Left lung (tissue), 10 donors: Measurements from ENCODE around the gene NUP93. TPM values are rescaled to one million over a fixed set of nuclear protein-coding genes. Genes with fewer than 3 reads are reported as not detected.

Source experiments
- ATAC-seq: fragments of 200-7000 bp; cut with Tn5 transposase; one replicate; pipeline ENCODE4 v1.9.1; 2020; ENCODE audit warnings: moderate library complexity
- DNase-seq, 4 donors: peaks; one replicate each; pipeline ENCODE4 v3.0.0-alpha.2; 2013 to 2020
- H3K27ac ChIP-seq, 2 donors: fragments of 200-600 bp; sonication (generic) in 1 of 2; one replicate each; pipeline versions ENCODE4 v1.5.0 to v1.8.0; 2020 to 2021
- H3K27me3 ChIP-seq, 2 donors: fragments of 200-600 bp; sonication (generic) in 1 of 2; one replicate each; pipeline versions ENCODE4 v1.5.0 to v1.8.0; 2020 to 2021
- H3K36me3 ChIP-seq, 2 donors: fragments of 200-600 bp; sonication (generic) in 1 of 2; one replicate each; pipeline versions ENCODE4 v1.5.0 to v1.8.0; 2020 to 2021
- H3K4me1 ChIP-seq, 2 donors: fragments of 200-600 bp; one replicate each; pipeline ENCODE4 v1.8.0; 2021
- H3K4me3 ChIP-seq, 2 donors: fragments of 200-600 bp; sonication (generic) in 1 of 2; one replicate each; pipeline versions ENCODE4 v1.5.0 to v1.8.0; 2020 to 2021; ENCODE audit warnings: mild to moderate bottlenecking in 1 of 2
- H3K9me3 ChIP-seq, 2 donors: fragments of 200-600 bp; sonication (generic) in 1 of 2; one replicate each; pipeline versions ENCODE4 v1.5.0 to v1.8.0; 2020 to 2021
- intact Hi-C, 2 donors: fragments of 100-400 bp; cut with DNase I; formaldehyde crosslinking; loops; one replicate each; pipeline versions ENCODE4 v1.11.2 to v1.14.2; 2022
- polyA plus RNA-seq, 6 donors: library from polyadenylated mRNA; unstranded; fragments of 120-200 nt; gene quantifications; one replicate each; pipeline ENCODE4 v1.2.1, GENCODE V29; 2013; ENCODE audit not compliant: insufficient read length in 6 of 6
- total RNA-seq, 2 donors: library from RNA; stranded (reverse); fragmentation: NEBNext Ultra II Directional; extraction: Animal tissue kit (Norgen Biotek cat#: 25700); gene quantifications; one replicate each; pipeline ENCODE4 v1.2.1, GENCODE V29; 2021
- TF ChIP-seq, protein P1 (sequence below), 2 donors: fragments of 200-600 bp; sonication (generic) in 1 of 2; IDR thresholded peaks; one replicate each; pipeline versions ENCODE4 v1.5.0 to v1.8.0; 2021; ENCODE audit warnings: antibody characterized with exemption in 2 of 2
- donor health status: DM: no; HTN: yes; CAD: no.
- donor health status: DM: no; HTN: no; CAD: no.

NUP93 gene
- total and polyA plus RNA-seq, 8 donors: 47.1 to 75.9 (median 65.9) TPM

DNA sequence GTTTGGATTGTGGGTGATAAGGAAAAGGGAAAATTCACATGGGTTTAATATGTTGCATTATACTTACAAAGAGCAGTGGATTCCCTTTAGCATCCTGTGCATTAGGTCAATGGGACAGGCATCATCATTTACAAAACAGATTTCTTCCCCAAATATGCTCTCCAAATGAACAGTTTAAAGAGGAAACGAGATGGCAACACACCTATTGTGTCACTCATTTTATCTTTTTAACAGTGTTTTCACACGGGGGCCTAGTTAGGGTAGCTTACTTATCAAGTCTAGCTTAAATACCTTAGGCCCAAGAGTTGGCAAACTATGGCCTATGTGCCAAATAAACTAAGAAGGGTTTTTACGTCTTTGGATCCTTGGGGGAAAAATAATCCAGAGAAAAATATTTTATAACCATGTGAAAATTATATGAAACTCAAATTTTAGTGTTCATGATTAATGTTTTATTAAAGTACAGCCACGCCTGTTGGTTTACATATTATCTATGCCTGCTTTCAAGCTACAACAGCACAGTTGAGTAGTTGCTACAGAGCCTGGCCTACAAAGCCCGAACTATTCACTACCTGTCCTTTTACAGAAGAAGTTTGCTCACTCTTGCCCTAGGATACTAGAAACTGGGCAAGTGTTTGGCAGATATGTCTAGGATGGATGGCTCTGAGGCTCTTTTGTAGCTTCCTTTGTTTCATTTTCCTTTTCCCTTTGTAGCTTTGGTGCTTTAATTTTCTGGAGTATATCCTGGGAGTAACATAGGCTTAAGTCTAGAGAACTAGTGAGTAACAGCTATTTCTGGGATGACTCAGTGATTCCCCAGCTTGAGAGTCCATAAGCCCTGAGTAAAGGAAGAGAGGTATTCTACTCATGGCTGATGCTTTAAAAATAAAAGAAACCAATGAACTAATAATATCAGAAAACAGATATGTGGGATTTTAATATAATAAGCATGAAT lies 12.4 kb downstream of the NUP93 start:
- intact Hi-C loops: no loop called here
- H3K4me1 ChIP-seq: peaks cover 0 to 25% of the 10 kb centered on the region in 2 donors
- TF ChIP-seq, protein P1, sequence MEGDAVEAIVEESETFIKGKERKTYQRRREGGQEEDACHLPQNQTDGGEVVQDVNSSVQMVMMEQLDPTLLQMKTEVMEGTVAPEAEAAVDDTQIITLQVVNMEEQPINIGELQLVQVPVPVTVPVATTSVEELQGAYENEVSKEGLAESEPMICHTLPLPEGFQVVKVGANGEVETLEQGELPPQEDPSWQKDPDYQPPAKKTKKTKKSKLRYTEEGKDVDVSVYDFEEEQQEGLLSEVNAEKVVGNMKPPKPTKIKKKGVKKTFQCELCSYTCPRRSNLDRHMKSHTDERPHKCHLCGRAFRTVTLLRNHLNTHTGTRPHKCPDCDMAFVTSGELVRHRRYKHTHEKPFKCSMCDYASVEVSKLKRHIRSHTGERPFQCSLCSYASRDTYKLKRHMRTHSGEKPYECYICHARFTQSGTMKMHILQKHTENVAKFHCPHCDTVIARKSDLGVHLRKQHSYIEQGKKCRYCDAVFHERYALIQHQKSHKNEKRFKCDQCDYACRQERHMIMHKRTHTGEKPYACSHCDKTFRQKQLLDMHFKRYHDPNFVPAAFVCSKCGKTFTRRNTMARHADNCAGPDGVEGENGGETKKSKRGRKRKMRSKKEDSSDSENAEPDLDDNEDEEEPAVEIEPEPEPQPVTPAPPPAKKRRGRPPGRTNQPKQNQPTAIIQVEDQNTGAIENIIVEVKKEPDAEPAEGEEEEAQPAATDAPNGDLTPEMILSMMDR (IDR thresholded peaks at IDR 0.05): no peak
- H3K27me3 ChIP-seq: no peaks in the 10 kb centered on the region
- no peak overlapping the region for H3K4me3 ChIP-seq
- no peaks in the 10 kb centered on the region for H3K9me3 ChIP-seq
- DNase-seq: no peak
- peak overlapping the region in 1 of 2 donors; percentile 61 for H3K27ac ChIP-seq
- no peaks in the 10 kb centered on the region for H3K36me3 ChIP-seq
- ATAC-seq: peak; percentile 81

DNA sequence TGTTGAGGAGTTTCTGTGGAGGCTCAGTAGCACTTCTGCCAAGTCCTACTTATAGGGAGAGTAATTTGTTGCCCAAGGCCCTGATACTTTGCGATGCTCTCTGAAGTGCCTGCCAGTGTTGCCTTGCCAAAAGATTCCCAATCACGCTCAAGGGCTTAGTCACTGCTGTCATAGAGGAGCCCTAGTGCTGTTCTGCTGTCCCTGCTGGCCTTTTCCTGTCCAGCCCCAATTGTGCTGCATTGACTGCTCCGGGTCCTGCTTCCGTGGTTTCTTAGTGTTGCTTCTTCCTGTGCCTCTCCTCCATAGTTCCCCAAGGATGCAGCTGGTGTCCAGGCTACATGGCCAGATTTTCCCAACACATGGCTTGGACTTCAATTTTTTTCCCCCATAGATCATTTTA lies 13.9 kb downstream of the NUP93 start:
- intact Hi-C loops: no loop called here

GRCh38 chr16:56744996-56745640 lies 15.2 kb downstream of the NUP93 start:
- H3K27ac ChIP-seq: no peak overlapping the region
- DNase-seq (no peak), ATAC-seq (peak; percentile 61)
- no peaks in the 10 kb centered on the region for H3K36me3 ChIP-seq
- H3K4me3 ChIP-seq: no peak overlapping the region
- peaks cover 0 to 38% of the 10 kb centered on the region in 2 donors for H3K4me1 ChIP-seq
- TF ChIP-seq, protein P1 (IDR thresholded peaks at IDR 0.05): no peak
- H3K9me3 ChIP-seq: no peaks in the 10 kb centered on the region
- no peaks in the 10 kb centered on the region for H3K27me3 ChIP-seq
- intact Hi-C loops: no loop called here

More for the DNA sequence above, 13.9 kb downstream of the NUP93 start:
- Histone ChIP-seq H3K36me3 (no peaks in the 10 kb centered on the region), H3K27me3 (no peaks in the 10 kb centered on the region), H3K4me1 (peaks cover 0 to 30% of the 10 kb centered on the region in 2 donors), H3K27ac (peak overlapping the region in 1 of 2 donors; percentile 26), H3K9me3 (no peaks in the 10 kb centered on the region), H3K4me3 (no peak overlapping the region)
- no peak for DNase-seq
- TF ChIP-seq, protein P1 (IDR thresholded peaks at IDR 0.05): no peak
- ATAC-seq: peak; percentile 38

DNA sequence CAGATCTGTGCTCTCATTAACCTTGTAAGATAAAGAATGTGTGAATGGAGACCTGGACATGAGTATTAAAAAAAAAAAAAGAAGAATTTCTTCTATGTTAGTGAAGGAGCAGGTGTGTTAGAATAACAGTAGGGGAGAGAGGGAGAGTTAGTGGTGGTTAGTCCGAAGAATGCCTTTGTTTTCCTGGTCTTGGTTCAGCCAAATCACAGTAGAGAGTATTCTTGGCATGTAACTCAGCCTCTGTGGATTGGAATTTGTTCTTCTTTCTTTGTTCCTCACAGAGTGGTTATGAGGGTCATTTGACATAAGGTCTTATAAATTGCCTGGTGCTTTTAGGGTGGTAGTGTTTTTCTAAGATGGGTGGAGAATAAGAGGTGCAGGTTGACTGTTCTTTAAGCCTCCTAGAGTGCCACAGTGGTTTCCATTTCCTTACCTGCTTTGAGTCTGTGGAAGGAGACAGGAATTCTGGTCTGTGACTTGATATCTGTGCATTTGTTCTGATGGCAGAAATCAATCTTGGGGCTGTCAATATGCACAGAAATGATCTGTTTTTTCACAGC lies 17.6 kb downstream of the NUP93 start:
- peak overlapping the region in 1 of 2 donors; percentile 10 for H3K27ac ChIP-seq
- no peak overlapping the region for H3K4me3 ChIP-seq
- no peaks in the 10 kb centered on the region for H3K9me3 ChIP-seq
- intact Hi-C loops: no loop called here
- no peaks in the 10 kb centered on the region for H3K36me3 ChIP-seq
- peaks cover 0 to 33% of the 10 kb centered on the region in 2 donors for H3K4me1 ChIP-seq
- TF ChIP-seq, protein P1 (IDR thresholded peaks at IDR 0.05): no peak
- H3K27me3 ChIP-seq: no peaks in the 10 kb centered on the region
- DNase-seq (no peak), ATAC-seq (no peak)

DNA sequence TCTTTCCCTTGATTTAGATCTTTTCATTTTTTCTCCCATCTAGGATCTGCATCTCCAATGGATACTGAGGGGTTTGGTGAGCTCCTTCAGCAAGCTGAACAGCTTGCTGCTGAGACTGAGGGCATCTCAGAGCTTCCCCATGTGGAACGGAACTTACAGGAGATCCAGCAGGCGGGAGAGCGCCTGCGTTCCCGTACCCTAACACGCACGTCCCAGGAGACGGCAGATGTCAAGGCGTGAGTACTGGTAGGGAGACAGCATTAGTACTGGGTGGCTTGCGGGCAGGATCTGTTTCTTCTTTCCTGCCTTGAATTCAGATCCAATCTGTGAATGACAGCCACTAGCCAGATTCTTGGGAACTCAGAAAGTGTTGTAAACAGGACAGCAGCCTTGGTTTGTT lies 18.3 kb downstream of the NUP93 start:
- intact Hi-C loops: no loop called here

More for the DNA sequence above, 18.3 kb downstream of the NUP93 start:
- no peak overlapping the region for H3K4me3 ChIP-seq
- no peaks in the 10 kb centered on the region for H3K36me3 ChIP-seq
- TF ChIP-seq, protein P1 (IDR thresholded peaks at IDR 0.05): no peak
- DNase-seq (no peak), ATAC-seq (no peak)
- H3K27ac ChIP-seq: peak overlapping the region in 1 of 2 donors; percentile 10
- no peaks in the 10 kb centered on the region for H3K27me3 ChIP-seq
- no peaks in the 10 kb centered on the region for H3K9me3 ChIP-seq
- H3K4me1 ChIP-seq: peaks cover 0 to 28% of the 10 kb centered on the region in 2 donors
